ENCODE measurements around the gene HOXD11.
A peak's percentile ranks its signal among the peaks of the same experiment; 100 is the strongest.

DNA sequence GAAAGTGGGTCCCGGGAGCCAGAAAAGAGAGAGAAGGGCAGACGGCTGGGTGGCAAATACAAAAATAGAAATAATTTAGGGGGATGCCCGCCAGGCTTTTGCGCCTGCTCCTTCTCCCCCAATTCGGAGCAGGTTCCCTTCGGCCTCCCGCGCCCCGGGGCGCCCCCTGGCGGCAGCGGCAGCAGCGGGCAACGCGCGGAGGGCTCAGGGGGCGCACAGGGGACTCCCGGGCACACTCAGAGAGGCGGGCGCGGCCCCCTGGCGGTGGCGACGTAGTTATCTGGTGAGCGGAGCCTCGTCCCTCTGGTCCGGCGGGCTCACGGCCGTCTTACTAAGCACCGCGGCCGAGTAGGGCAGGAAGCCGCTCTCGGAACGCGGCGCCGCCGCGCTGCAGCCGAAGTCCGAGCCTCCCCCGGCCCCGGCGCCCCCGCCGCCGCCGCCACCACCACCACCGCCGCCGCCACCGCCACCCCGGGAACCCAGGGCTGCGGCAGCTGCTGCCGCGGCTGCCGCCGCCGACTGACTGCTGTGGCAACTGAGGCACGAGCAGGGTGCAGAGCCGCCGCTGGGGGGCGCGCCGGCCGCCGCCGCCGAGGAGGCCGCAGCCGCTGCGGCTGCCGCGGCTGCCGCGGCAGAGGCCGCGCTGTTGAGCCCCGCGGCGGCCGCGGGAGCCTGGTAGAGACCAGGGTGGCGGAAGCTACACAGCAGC, 27.1 kb upstream of the HOXD11 start:
- TF ChIP-seq, protein P1, sequence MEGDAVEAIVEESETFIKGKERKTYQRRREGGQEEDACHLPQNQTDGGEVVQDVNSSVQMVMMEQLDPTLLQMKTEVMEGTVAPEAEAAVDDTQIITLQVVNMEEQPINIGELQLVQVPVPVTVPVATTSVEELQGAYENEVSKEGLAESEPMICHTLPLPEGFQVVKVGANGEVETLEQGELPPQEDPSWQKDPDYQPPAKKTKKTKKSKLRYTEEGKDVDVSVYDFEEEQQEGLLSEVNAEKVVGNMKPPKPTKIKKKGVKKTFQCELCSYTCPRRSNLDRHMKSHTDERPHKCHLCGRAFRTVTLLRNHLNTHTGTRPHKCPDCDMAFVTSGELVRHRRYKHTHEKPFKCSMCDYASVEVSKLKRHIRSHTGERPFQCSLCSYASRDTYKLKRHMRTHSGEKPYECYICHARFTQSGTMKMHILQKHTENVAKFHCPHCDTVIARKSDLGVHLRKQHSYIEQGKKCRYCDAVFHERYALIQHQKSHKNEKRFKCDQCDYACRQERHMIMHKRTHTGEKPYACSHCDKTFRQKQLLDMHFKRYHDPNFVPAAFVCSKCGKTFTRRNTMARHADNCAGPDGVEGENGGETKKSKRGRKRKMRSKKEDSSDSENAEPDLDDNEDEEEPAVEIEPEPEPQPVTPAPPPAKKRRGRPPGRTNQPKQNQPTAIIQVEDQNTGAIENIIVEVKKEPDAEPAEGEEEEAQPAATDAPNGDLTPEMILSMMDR (IDR thresholded peaks at IDR 0.05), result peak; percentile 98
- no peak for TF ChIP-seq ZBTB21 (CRISPR knock-in tag; IDR thresholded peaks at IDR 0.05; ENCODE audit: borderline replicate concordance)
- TF ChIP-seq PREB (CRISPR knock-in tag; IDR thresholded peaks at IDR 0.05; ENCODE audit: borderline replicate concordance), result no peak
- no peak for TF ChIP-seq SMAD4 (CRISPR knock-in tag; IDR thresholded peaks at IDR 0.05)
- TF ChIP-seq, protein P2, sequence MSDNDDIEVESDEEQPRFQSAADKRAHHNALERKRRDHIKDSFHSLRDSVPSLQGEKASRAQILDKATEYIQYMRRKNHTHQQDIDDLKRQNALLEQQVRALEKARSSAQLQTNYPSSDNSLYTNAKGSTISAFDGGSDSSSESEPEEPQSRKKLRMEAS (CRISPR knock-in tag; IDR thresholded peaks at IDR 0.05), result no peak
- TF ChIP-seq, protein P3, sequence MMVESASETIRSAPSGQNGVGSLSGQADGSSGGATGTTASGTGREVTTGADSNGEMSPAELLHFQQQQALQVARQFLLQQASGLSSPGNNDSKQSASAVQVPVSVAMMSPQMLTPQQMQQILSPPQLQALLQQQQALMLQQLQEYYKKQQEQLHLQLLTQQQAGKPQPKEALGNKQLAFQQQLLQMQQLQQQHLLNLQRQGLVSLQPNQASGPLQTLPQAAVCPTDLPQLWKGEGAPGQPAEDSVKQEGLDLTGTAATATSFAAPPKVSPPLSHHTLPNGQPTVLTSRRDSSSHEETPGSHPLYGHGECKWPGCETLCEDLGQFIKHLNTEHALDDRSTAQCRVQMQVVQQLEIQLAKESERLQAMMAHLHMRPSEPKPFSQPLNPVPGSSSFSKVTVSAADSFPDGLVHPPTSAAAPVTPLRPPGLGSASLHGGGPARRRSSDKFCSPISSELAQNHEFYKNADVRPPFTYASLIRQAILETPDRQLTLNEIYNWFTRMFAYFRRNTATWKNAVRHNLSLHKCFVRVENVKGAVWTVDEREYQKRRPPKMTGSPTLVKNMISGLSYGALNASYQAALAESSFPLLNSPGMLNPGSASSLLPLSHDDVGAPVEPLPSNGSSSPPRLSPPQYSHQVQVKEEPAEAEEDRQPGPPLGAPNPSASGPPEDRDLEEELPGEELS (CRISPR knock-in tag; IDR thresholded peaks at IDR 0.05), result no peak
- TF ChIP-seq CBFB (CRISPR knock-in tag; IDR thresholded peaks at IDR 0.05; ENCODE audit: low read depth), result no peak
- TF ChIP-seq ATF1 (CRISPR knock-in tag; IDR thresholded peaks at IDR 0.05), result no peak

Measured in WTC11 (cell line).